Activated CD4-positive, alpha-beta T cell treated with anti-CD3 and anti-CD28 coated beads for 4 hours (primary cell): ENCODE measurements around the gene AP1M2.
"Not testable (repeated sequence)": the region's sequence is repeated elsewhere in the genome, so short reads cannot be mapped to it uniquely, and the experiment has no call there.

Experiments used
- DNase-seq, 2 donors: peaks; one replicate each; pipeline ENCODE4 v3.0.0-alpha.2; 2020

AP1M2 gene

GRCh38 chr19:10533646-10534386, 53.3 kb downstream of the AP1M2 start:
- no peak for DNase-seq

- no peak for DNase-seq
Measured at GRCh38 chr19:10532457-10532856, 54.7 kb downstream of the AP1M2 start.

- not testable (repeated sequence) for DNase-seq
Measured at GRCh38 chr19:10526887-10527286, 60.2 kb downstream of the AP1M2 start.

- no peak for DNase-seq
Measured at GRCh38 chr19:10525636-10526035, 61.5 kb downstream of the AP1M2 start.

- no peak for DNase-seq
Measured at GRCh38 chr19:10523135-10523636, 63.9 kb downstream of the AP1M2 start.
